ENCODE data around the gene ASAP2. TPM values are rescaled to one million over a fixed set of nuclear protein-coding genes. Genes with fewer than 3 reads are reported as not detected.

The ASAP2 gene
- polyA plus RNA-seq, 3 donors: 0.08 to 1.1 (median 0.20) TPM

GRCh38 chr2:9164112-9164608 lies 42.5 kb upstream of the ASAP2 start:
- no peak overlapping the region for H2AFZ ChIP-seq (ENCODE audit: insufficient read depth, low read depth, low read length, poor library complexity, severe bottlenecking)
- H3K4me1 ChIP-seq (ENCODE audit: control insufficient read depth in 1 of 2, insufficient read depth in 2 of 2, low read length in 2 of 2): peaks cover 36 to 39% of the 10 kb centered on the region in 2 donors
- no peaks in the 10 kb centered on the region for H3K27me3 ChIP-seq (ENCODE audit: control insufficient read depth in 2 of 2, insufficient read depth in 2 of 2, low read length in 2 of 2)
- no peak overlapping the region for H3K27ac Mint-ChIP-seq
- peaks cover 0 to 8% (median 2%) of the 10 kb centered on the region in 3 donors for H3K27me3 Mint-ChIP-seq (ENCODE audit: low read depth in 3 of 3)
- H3K4me3 Mint-ChIP-seq: no peak overlapping the region
- no peaks in the 10 kb centered on the region for H3K79me2 ChIP-seq (ENCODE audit: insufficient read depth, low read length)
- H3K9me3 Mint-ChIP-seq: no peaks in the 10 kb centered on the region
- no peak overlapping the region for H3K9ac ChIP-seq (ENCODE audit: insufficient read depth, low read length, poor library complexity, severe bottlenecking)
- H3K36me3 Mint-ChIP-seq: no peaks in the 10 kb centered on the region
- intact Hi-C loops (cut with micrococcal nuclease): no loop called here
- H3K36me3 ChIP-seq (replicated peaks in 1 of 2; ENCODE audit: control insufficient read depth in 1 of 2, insufficient read depth in 2 of 2, low read length in 2 of 2): no peaks in the 10 kb centered on the region
- WGBS (ENCODE audit: insufficient coverage): 100% methylated on average over 1 of the region's 4 CpGs
- no peak overlapping the region for H3K4me3 ChIP-seq (replicated peaks in 1 of 3; ENCODE audit: low read depth in 2 of 3, low read length in 3 of 3)
- H3K9me3 ChIP-seq (replicated peaks in 1 of 2; ENCODE audit: control insufficient read depth in 1 of 2, insufficient read depth in 1 of 2, low read length in 2 of 2): no peaks in the 10 kb centered on the region
- no peak overlapping the region for H3K27ac ChIP-seq (ENCODE audit: low read depth in 1 of 2, low read length in 2 of 2)
- no peak for DNase-seq
- no peaks in the 10 kb centered on the region for H4K20me1 ChIP-seq (ENCODE audit: insufficient read depth, low read length)
- no peak for TF ChIP-seq CTCF (IDR thresholded peaks at IDR 0.05)
- peaks cover 36% of the 10 kb centered on the region for H3K4me1 Mint-ChIP-seq
- H3K4me2 ChIP-seq (replicated peaks; ENCODE audit: extremely low read depth, low read length, poor library complexity, severe bottlenecking): no peak overlapping the region

- peak overlapping the region in 2 of 7 donors; percentile 8 to 20 for H3K27ac Mint-ChIP-seq
- no peak overlapping the region for H3K4me2 ChIP-seq (replicated peaks; ENCODE audit: extremely low read depth, low read length, poor library complexity, severe bottlenecking)
- H3K4me1 ChIP-seq (ENCODE audit: control insufficient read depth in 1 of 2, insufficient read depth in 2 of 2, low read length in 2 of 2): peaks cover 50 to 53% of the 10 kb centered on the region in 2 donors
- no peak overlapping the region for H3K9ac ChIP-seq (ENCODE audit: insufficient read depth, low read length, poor library complexity, severe bottlenecking)
- H3K4me3 ChIP-seq (replicated peaks in 1 of 3; ENCODE audit: low read depth in 2 of 3, low read length in 3 of 3): no peak overlapping the region
- H3K36me3 ChIP-seq (replicated peaks in 1 of 2; ENCODE audit: control insufficient read depth in 1 of 2, insufficient read depth in 2 of 2, low read length in 2 of 2): no peaks in the 10 kb centered on the region
- H4K20me1 ChIP-seq (ENCODE audit: insufficient read depth, low read length): no peaks in the 10 kb centered on the region
- H3K9me3 ChIP-seq (replicated peaks in 1 of 2; ENCODE audit: control insufficient read depth in 1 of 2, insufficient read depth in 1 of 2, low read length in 2 of 2): no peaks in the 10 kb centered on the region
- peaks cover 51% of the 10 kb centered on the region for H3K4me1 Mint-ChIP-seq
- no peak for TF ChIP-seq CTCF (IDR thresholded peaks at IDR 0.05)
- H3K27me3 Mint-ChIP-seq (ENCODE audit: low read depth in 3 of 3): peaks cover 0 to 8% (median 2%) of the 10 kb centered on the region in 3 donors
- H3K4me3 Mint-ChIP-seq: no peak overlapping the region
- intact Hi-C loops (cut with micrococcal nuclease): no loop called here
- 100% methylated on average over 4 of the region's 5 CpGs for WGBS (ENCODE audit: insufficient coverage)
- DNase-seq: no peak
- no peaks in the 10 kb centered on the region for H3K27me3 ChIP-seq (ENCODE audit: control insufficient read depth in 2 of 2, insufficient read depth in 2 of 2, low read length in 2 of 2)
- no peaks in the 10 kb centered on the region for H3K36me3 Mint-ChIP-seq
- no peak overlapping the region for H3K27ac ChIP-seq (ENCODE audit: low read depth in 1 of 2, low read length in 2 of 2)
- no peaks in the 10 kb centered on the region for H3K9me3 Mint-ChIP-seq
- H3K79me2 ChIP-seq (ENCODE audit: insufficient read depth, low read length): no peaks in the 10 kb centered on the region
- no peak overlapping the region for H2AFZ ChIP-seq (ENCODE audit: insufficient read depth, low read depth, low read length, poor library complexity, severe bottlenecking)
These were observed 41.0 kb upstream of the ASAP2 start for GRCh38 chr2:9165625-9166024.

Measured in CD14-positive monocyte (primary cell).